Measurements from ENCODE around the gene KEAP1. TPM values are rescaled to one million over a fixed set of nuclear protein-coding genes. Genes with fewer than 3 reads are reported as not detected.

Gene KEAP1
- total and polyA plus RNA-seq, 2 donors (not counting 3 experiments of a cell fraction or from before 2014, with no cell fraction given) = 81.4 to 91.1 TPM

DNA sequence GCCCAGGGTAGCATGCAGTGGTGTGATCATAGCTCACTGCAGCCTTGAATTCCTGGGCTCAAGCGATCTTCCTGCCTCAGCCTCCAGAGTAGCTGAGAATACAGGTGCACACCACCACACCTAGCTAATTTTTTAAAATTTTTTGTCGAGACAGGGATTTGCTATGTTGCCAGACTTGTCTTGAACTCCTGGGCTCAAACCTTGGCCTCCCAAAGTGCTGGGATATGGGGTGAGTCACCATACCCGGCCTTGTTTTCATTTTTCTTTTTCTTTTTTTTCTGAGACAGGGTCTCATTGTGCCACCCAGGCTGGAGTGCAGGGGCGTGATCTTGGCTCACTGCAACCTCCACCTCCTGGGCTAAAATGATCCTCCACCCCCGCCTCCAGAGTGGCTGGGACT, 38.7 kb downstream of the KEAP1 start:
- peaks cover 3 to 9% of the 10 kb centered on the region in 2 experiments for H3K36me3 ChIP-seq (ENCODE audit: control insufficient read depth in 2 of 2, extremely low read depth in 1 of 2, insufficient read depth in 2 of 2, low read length in 2 of 2)
- dilution Hi-C loops (cut with MboI; ENCODE audit: extremely low pct_ligation_motif_present, low sequenced_read_pairs) = no loop called here
- FAIRE-seq = no peak
- H3K9me3 ChIP-seq (replicated peaks; ENCODE audit: control insufficient read depth, insufficient read depth, low read length) = no peaks in the 10 kb centered on the region
- intact Hi-C loops (cut with micrococcal nuclease) = no loop called here
- H3K9me1 ChIP-seq (replicated peaks; ENCODE audit: control insufficient read depth, extremely low read depth, insufficient read depth, low read length) = no peaks in the 10 kb centered on the region
- H3K9ac ChIP-seq (replicated peaks; ENCODE audit: extremely low read depth, insufficient read depth, low read length) = no peak overlapping the region
- H3K4me2 ChIP-seq (ENCODE audit: insufficient read depth, low read length) = no peak overlapping the region
- ChIA-PET POLR2A (no interaction called here), CTCF (interaction anchor here (1.4 to 5.0 kb wide), 2 partner anchors 14 to 235 kb away, joined by 4 to 22 read pairs; no protein-coding TSS in a partner anchor)
- BruUV-seq (replicated peaks) = no TSS peak
- no peak for TF ChIP-seq GATA2 (IDR thresholded peaks at IDR 0.05; ENCODE audit: insufficient read depth, insufficient read length, low read depth, low read length)
- TF ChIP-seq, protein P1, sequence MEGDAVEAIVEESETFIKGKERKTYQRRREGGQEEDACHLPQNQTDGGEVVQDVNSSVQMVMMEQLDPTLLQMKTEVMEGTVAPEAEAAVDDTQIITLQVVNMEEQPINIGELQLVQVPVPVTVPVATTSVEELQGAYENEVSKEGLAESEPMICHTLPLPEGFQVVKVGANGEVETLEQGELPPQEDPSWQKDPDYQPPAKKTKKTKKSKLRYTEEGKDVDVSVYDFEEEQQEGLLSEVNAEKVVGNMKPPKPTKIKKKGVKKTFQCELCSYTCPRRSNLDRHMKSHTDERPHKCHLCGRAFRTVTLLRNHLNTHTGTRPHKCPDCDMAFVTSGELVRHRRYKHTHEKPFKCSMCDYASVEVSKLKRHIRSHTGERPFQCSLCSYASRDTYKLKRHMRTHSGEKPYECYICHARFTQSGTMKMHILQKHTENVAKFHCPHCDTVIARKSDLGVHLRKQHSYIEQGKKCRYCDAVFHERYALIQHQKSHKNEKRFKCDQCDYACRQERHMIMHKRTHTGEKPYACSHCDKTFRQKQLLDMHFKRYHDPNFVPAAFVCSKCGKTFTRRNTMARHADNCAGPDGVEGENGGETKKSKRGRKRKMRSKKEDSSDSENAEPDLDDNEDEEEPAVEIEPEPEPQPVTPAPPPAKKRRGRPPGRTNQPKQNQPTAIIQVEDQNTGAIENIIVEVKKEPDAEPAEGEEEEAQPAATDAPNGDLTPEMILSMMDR (IDR thresholded peaks at IDR 0.05; ENCODE audit: extremely low read depth in 1 of 2, insufficient read depth in 1 of 2, low read depth in 1 of 2, low read length in 2 of 2) = no peak
- TF ChIP-seq FOS (IDR thresholded peaks at IDR 0.05; ENCODE audit: borderline replicate concordance, insufficient read depth, low read length) = no peak
- no peak for TF ChIP-seq POLR2A (IDR thresholded peaks at IDR 0.05; ENCODE audit: low read depth, low read length)
- TF ChIP-seq JUN (IDR thresholded peaks at IDR 0.05; ENCODE audit: borderline replicate concordance, insufficient read depth, insufficient read length, low read depth) = no peak
- TF ChIP-seq, protein P2, sequence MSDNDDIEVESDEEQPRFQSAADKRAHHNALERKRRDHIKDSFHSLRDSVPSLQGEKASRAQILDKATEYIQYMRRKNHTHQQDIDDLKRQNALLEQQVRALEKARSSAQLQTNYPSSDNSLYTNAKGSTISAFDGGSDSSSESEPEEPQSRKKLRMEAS (IDR thresholded peaks at IDR 0.05; ENCODE audit: insufficient read depth, insufficient read length) = no peak
- TF ChIP-seq MYC (IDR thresholded peaks at IDR 0.05; ENCODE audit: low read depth, low read length) = no peak
- TF ChIP-seq POLR2AphosphoS5 (IDR thresholded peaks at IDR 0.05; ENCODE audit: insufficient read depth, low read depth, low read length) = no peak
- TF ChIP-seq EZH2 (IDR thresholded peaks at IDR 0.05; ENCODE audit: borderline replicate concordance, low read depth, low read length, severe bottlenecking) = no peak
- H3K27ac ChIP-seq (ENCODE audit: insufficient read depth, low read depth, low read length) = no peak overlapping the region
- no peaks in the 10 kb centered on the region for H3K27me3 ChIP-seq (ENCODE audit: control insufficient read depth in 2 of 2, insufficient read depth in 2 of 2, low read length in 2 of 2)
- no peak overlapping the region for H3K4me3 ChIP-seq (replicated peaks in 1 of 3; ENCODE audit: insufficient read depth in 1 of 3, low read depth in 1 of 3, low read length in 3 of 3)
- DNase-seq (ENCODE audit: low read depth, low spot score) = no peak
- H2AFZ ChIP-seq (ENCODE audit: low read depth, low read length) = no peak overlapping the region
- H3K79me2 ChIP-seq (ENCODE audit: control insufficient read depth, insufficient read depth, low read length) = no peaks in the 10 kb centered on the region
- no peaks in the 10 kb centered on the region for H4K20me1 ChIP-seq (replicated peaks; ENCODE audit: control insufficient read depth, extremely low read depth, insufficient read depth, low read length)
- H3K4me1 ChIP-seq (ENCODE audit: control insufficient read depth, extremely low read depth, insufficient read depth, low read length) = no peaks in the 10 kb centered on the region

Measured in endothelial cell of umbilical vein (primary cell).